NCI-H1105 (cell line): Measurements from ENCODE around the gene ARPP19.
"Not testable (repeated sequence)": the region's sequence is repeated elsewhere in the genome, so short reads cannot be mapped to it uniquely, and the experiment has no call there.

Experiments
- DNase-seq: peaks from one replicate; lab custom pipeline; 2025; lab: John Stamatoyannopoulos, UW

The ARPP19 gene

DNA sequence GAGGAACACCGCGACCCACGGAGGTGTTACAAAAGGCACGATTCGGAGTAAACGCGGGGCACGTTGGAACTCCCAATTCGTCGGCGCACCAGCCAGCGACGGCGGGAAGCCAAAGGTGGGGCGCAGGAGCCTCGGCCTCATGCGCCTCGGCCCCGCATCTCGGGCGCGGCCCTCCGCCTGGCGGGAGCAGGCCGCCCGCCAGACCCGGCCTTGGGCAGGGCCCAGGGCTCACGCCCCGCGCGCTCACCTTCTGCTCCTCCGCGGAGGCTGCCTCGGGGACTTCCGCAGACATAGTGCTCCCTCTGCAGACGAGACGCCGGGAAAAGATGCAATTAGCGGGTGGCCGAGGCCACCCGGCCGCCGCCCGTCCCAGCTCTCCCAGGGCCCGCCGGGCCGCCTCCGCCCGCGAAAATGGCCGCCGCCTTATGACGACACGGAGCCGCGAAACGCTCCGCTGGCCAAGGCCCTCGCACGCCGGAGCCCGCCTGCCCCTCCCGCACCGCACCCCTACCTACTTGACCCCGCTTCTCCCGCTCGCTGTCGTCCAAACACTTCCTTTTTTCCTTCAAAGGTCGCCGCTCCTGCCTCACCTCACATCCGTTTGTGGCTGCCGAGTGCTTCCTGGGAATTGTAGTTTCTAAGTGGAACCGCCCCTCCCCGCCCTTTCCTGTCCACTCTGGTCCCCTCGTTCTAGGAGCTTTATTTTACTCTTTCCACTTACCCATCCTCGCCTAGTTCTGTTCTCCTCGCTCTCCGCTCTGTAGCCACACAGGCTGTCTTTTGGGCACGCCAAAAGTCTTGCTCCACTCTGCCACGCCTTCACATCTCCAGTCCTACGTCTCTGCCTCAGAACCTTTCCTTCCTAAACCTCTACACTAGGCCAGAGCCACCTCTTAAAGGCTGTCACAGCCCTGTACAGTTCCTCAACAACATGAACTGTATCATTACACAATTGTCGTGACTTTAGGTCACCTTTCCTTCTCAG is at the start of gene ARPP19:
ARPP19 (minus strand) TSS at position 430 of the 985 bp plus-strand sequence; CDS start at position 292, 138 bp downstream.
- DNase-seq, result peak; percentile 80

GRCh38 chr15:52617026-52617425 is 48.2 kb upstream of the ARPP19 start:
- DNase-seq, result no peak

DNA sequence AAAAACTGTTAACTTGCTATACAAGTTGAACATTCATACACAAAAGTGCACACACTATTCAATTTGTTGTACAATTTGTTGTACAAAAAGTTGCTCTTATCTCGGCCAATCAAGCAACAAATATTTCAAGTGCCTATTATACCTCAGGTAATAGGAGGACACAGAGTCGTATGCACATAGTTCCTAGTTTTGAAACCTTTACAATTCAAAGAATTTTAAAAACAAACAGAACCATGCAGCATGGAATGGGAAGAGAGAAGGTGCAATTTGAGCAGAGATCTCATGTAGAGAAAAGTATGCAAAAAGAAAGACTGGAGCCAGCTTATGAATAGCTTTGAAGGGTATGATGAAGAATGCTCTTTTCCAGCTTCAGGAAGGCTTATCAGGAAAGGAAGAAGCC is 46.5 kb upstream of the ARPP19 start:
- no peak for DNase-seq

- no peak for DNase-seq
These were observed 40.8 kb upstream of the ARPP19 start for GRCh38 chr15:52609593-52609992.

DNA sequence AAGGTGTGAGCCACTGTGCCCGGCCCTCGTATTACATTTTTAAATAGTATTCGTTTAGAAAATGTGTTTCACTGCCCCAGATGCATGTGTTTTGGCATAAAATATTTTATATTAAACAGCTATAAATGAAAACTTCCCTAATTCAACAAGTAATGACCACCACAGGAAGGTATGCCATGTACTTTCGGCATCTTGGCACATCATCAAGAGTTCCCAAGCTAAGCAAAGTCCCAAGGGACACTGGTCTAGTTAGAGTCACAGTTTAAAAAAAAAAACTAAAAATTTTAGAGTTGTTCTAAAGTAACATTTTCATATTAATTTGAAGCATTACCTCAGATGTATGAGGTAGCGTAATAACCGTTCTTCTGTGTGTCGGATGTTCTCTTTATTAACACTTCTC is 15.6 kb upstream of the ARPP19 start:
- no peak for DNase-seq

- no peak for DNase-seq
These were observed 11.0 kb upstream of the ARPP19 start for GRCh38 chr15:52579852-52580251.

DNA sequence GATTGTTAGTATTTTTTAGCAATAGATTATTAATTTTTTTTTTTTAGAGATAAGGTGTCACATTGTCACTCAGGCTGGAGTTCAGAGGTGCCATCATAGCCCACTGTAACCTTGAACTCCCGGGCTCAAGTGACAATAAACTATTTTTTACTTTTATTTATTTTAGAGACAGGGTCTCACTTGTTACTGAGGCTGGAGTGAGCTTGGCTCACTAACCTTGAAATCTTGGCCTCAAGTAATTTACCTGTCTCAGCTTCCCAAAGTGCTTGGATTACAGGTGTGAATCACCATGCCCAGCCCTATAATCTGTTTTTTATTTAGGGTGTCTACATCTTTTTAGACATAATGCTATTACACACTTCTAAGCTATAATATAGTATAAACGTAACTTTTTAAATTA is 7.9 kb upstream of the ARPP19 start:
- DNase-seq, result no peak

GRCh38 chr15:52575573-52575972 is 6.7 kb upstream of the ARPP19 start:
- not testable (repeated sequence) for DNase-seq

DNA sequence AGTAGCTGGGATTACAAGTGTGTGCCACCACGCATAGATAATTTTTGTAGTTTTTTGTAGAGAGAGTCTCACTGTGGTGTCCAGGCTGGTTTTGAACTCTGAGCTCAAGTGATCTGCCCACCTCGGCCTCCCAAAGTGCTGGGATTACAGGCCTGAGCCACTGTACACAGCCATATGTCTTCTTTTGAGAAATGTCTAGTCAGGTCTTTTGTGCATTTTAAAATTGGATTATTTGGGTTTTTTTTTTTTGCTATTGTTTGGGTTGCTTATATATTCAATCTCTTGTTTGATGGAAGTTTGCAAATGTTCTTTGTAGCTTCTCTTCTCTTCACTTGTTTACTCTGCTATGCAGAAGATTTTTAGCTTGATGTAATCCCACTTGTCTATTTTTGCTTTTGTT is 6.2 kb upstream of the ARPP19 start:
- no peak for DNase-seq

DNA sequence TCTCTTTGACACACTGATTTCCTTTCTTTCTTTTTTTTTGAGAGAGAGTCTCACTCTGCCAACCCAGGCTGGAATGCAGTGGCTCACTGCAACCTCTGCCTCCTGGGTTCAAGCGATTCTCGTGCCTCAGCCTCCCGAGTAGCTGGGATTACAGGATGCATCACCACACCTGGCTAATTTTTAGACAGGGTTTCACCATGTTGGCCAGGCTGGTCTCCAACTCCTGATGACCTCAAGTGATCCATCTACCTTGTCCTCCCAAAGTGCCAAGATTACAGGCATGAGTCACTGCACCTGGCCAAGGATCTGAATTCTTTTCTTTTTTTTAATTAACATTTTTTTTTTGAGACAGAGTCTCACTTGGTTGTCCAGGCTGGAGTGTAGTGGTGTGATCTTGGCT is 5.8 kb upstream of the ARPP19 start:
- not testable (repeated sequence) for DNase-seq

- no peak for DNase-seq
These were observed 794 bp downstream of the ARPP19 start for GRCh38 chr15:52567871-52568600.

DNA sequence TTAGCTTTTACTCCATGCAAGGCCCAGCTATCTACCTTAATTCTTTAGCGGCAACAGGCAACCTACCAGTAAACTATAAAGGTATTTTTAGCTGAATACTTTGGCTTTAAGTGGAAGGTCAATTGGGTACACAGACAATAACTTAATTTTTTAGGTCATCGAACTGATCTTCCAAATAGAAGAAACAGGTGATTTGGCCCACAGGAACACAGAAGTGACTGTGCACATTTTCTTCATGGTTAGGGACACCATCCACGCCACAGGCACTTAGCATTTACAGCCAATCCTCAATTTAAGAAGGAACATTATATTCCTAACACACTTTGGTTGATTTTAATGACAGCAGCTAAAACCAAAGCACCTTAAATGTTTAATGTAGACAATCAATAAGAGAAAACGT is 1.9 kb downstream of the ARPP19 start:
- DNase-seq, result no peak

DNA sequence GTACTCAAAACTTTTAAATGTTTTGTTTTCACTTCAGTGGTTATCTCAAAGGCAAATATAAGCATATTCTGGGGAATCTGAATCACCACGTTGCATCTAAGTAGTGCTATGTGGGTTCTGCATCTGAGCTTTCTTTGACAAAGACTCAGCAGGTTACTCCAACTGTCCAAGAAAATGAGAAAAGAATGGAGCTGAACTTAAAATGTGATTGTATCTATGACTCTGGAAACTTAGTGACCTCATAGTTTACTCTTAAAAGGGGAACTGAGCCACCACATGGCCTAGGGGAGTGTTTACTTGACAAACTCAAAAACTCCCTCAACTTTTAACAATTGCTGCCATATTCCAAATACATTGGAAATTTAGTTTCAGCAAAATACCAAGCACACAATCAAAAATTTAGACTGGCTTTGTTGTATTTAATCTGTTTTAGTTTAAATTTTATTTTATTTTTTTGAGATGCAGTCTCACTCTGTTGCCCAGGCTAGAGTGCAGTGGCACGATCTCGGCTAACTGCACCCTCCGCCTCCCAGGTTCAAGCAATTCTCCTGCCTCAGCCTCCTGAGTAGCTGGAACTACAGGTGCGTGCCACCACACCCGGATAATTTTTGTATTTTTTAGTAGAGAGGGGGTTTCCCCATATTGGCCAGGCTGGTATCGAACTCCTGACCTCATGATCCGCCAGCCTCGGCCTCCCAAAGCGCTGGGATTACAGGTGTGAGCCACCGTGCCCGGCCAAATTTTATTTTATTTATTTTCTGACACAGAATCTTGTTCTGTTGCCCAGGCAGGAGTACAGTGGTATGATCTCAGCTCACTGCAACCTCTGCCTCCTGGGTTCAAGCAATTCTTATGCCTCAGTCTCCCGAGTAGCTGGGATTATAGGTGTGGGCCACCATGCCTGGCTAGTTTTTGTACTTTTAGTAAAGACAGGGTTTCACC is 3.1 kb downstream of the ARPP19 start:
- DNase-seq, result not testable (repeated sequence)

DNA sequence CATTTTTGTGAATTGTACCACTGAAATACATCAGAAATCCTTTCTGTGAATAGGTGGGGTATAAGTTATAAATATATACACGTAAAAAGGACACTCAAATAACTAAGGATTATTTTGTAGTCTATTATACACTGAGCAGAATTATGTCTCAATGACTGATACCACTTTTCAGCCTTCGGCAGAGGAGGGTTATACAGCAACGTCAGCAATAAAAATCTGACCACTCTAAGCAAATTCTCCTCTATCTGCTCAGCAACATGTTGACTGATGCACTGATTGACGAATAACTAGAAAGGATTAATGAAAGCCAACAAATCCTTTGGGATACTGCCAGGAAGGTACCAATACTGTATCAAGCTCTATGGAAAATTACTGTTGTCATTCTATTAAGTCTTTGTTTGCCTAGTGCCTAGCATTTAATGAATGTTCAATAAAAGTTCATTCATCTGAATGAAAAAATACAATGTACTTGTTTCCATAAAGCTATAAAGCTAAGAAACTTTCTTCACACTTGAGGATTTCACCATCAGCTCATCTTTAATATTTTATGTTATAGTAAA is 5.2 kb downstream of the ARPP19 start:
- DNase-seq, result no peak

- no peak for DNase-seq
These were observed 9.3 kb downstream of the ARPP19 start for GRCh38 chr15:52559575-52559974.

- DNase-seq, result no peak
These were observed 9.8 kb downstream of the ARPP19 start for GRCh38 chr15:52559022-52559421.

DNA sequence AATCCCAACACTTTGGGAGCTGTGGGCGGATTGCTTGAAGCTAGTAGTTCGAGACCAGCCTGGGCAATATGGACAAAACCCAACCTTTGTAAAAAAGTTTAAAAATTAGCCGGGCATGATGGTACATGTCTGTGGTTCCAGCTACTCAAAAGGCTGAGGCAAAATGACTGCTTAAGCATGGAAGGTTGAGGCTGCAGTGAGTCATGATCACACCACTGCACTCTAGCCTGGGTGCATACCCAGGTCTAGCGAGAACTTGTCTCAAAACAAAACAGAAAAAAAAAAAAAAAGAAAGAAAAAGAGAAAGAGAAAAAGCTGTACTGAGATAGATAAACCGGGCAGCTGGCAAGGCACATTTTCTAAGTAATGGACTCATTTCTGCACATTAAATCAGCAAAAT is 10.6 kb downstream of the ARPP19 start:
- no peak for DNase-seq

DNA sequence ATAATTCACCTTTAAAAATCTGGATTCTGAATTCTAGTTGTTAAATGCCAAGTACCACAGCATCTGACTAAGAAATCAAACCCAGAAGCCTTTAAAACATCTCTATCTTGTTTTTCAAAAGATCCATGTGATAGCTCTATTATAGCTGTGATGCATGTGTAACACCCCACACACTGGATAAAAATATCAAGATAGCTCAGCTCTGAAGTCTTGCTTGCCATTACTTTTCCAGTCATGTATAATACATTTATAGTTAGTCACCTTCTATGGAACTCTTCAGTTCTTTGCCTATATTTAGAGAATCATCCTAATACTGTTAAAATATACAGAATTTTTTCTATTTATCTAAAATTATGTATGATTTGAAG is 11.6 kb downstream of the ARPP19 start:
- DNase-seq, result no peak

- DNase-seq, result no peak
These were observed 12.1 kb downstream of the ARPP19 start for GRCh38 chr15:52556524-52557273.

- no peak for DNase-seq
These were observed 16.5 kb downstream of the ARPP19 start for GRCh38 chr15:52552303-52552702.

DNA sequence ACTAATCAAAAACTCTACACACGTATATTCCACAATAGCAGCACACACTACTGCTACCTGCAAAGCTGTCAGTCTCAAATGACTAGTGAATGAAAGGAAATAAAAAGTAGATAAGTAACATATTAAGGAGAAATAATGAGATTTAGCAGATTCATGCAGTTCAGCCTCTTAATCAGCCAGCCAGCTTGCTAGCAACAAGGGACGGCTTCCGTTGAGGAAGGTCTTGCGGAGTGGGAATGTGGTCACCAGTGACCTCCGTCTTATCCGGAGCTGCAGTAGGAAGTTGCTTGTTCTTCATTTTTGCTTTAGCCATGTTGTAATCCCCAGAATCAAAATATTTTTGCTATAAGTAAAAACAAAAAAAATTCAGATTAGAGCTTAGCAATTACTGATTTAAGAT is 17.1 kb downstream of the ARPP19 start:
- no peak for DNase-seq
